B cell (primary cell): Measurements from ENCODE around the gene SETDB1. TPM values are rescaled to one million over a fixed set of nuclear protein-coding genes. Genes with fewer than 3 reads are reported as not detected.

Experiments used
- ATAC-seq: fragments of 200-7000 bp; cut with Tn5 transposase; one replicate; pipeline ENCODE4 v1.10.0; 2021; ENCODE audit warnings: low read depth, mild to moderate bottlenecking, moderate number of reproducible peaks, moderate library complexity
- CTCF ChIA-PET: fragments of 350-600 bp; sonication (Branson Sonifier 250); formaldehyde crosslinking; loops from one replicate; lab custom pipeline; 2021; ENCODE audit warnings: antibody characterized with exemption, inconsistent platforms; lab: Charles Lee
- POLR2A ChIA-PET: fragments of 350-600 bp; sonication (Branson Sonifier 250); formaldehyde crosslinking; loops from one replicate; lab custom pipeline; 2021; ENCODE audit warnings: antibody characterized with exemption; lab: Charles Lee
- DNase-seq: peaks from one replicate; pipeline ENCODE4 v3.0.0; 2013
- H2AFZ ChIP-seq: 2 replicates; pipeline ENCODE4 v1.6.1; 2012; ENCODE audit warnings: mild to moderate bottlenecking, low read depth, low read length; ENCODE audit not compliant: insufficient read depth, poor library complexity, severe bottlenecking
- H3K27ac ChIP-seq, 2 donors: 1 replicate in 1 of 2; 2 replicates in 1 of 2; pipeline ENCODE4 v1.5.1; 2012 to 2013; ENCODE audit warnings: low read length in 2 of 2, mild to moderate bottlenecking in 2 of 2, moderate library complexity in 1 of 2
- H3K27me3 ChIP-seq, 4 experiments: fragments of 200-600 bp in 1 of 4; sonication (generic) in 1 of 4; replicated peaks in 1 of 4; 1 replicate in 2 of 4; 2 replicates in 2 of 4; pipeline versions ENCODE4 v1.6.1 to v1.7.0; 2013 to 2016; ENCODE audit warnings: low read length in 3 of 4, mild to moderate bottlenecking in 2 of 4, mixed read lengths in 1 of 4, moderate library complexity in 1 of 4; ENCODE audit not compliant: insufficient read depth in 4 of 4, control insufficient read depth in 3 of 4; ENCODE audit errors: control extremely low read depth in 1 of 4
- H3K36me3 ChIP-seq, 2 experiments: replicated peaks in 1 of 2; 1 replicate in 1 of 2; 2 replicates in 1 of 2; pipeline versions ENCODE4 v1.6.1 to v1.7.1; 2013; ENCODE audit warnings: low read length in 1 of 2; ENCODE audit not compliant: insufficient read depth in 2 of 2, control insufficient read depth in 1 of 2; ENCODE audit errors: control extremely low read depth in 1 of 2, extremely low read depth in 1 of 2
- H3K4me1 ChIP-seq, 2 donors: fragments of 200-600 bp in 1 of 2; sonication (generic) in 1 of 2; 1 replicate in 1 of 2; 2 replicates in 1 of 2; pipeline versions ENCODE4 v1.5.1 to v1.6.1; 2013 to 2017; ENCODE audit warnings: low read length in 2 of 2; ENCODE audit not compliant: control insufficient read depth in 2 of 2, insufficient read depth in 2 of 2
- H3K4me2 ChIP-seq: replicated peaks from 2 replicates; pipeline ENCODE3; 2012; ENCODE audit warnings: mild to moderate bottlenecking, low read depth, low read length; ENCODE audit not compliant: poor library complexity, severe bottlenecking
- H3K4me3 ChIP-seq, 5 experiments: fragments of 200-600 bp in 1 of 5; sonication (generic) in 1 of 5; 1 replicate in 3 of 5; 2 replicates in 2 of 5; pipeline versions ENCODE4 v1.5.1 to v1.7.0; 2011 to 2016; ENCODE audit warnings: low read length in 4 of 5, mild to moderate bottlenecking in 4 of 5, low read depth in 2 of 5, control low read depth in 1 of 5, moderate library complexity in 1 of 5; ENCODE audit not compliant: insufficient read depth in 1 of 5; ENCODE audit errors: control extremely low read depth in 1 of 5, extremely low read depth in 1 of 5
- H3K79me2 ChIP-seq: fragments of 200-600 bp; sonication (generic); one replicate; pipeline ENCODE4 v1.6.0; 2016; ENCODE audit warnings: low read length; ENCODE audit not compliant: control insufficient read depth, insufficient read depth
- H3K9ac ChIP-seq: fragments of 200-600 bp; sonication (generic); 2 replicates; pipeline ENCODE4 v1.6.1; 2017; ENCODE audit warnings: mild to moderate bottlenecking, low read length, moderate library complexity
- H3K9me3 ChIP-seq, 3 donors: one replicate each; pipeline versions ENCODE4 v1.6.1 to v1.7.1; 2013; ENCODE audit warnings: low read length in 2 of 3; ENCODE audit not compliant: control insufficient read depth in 2 of 3, insufficient read depth in 1 of 3; ENCODE audit errors: control extremely low read depth in 1 of 3
- H4K20me1 ChIP-seq: 2 replicates; pipeline ENCODE4 v1.6.0; 2012; ENCODE audit warnings: mild to moderate bottlenecking, low read length; ENCODE audit not compliant: insufficient read depth, control insufficient read depth, poor library complexity, severe bottlenecking
- H3K27ac Mint-ChIP-seq: one replicate; pipeline ENCODE4 v1.8.0; 2021; ENCODE audit warnings: mixed read lengths
- H3K27me3 Mint-ChIP-seq: one replicate; pipeline ENCODE4 v1.8.0; 2021; ENCODE audit warnings: mixed read lengths
- H3K4me1 Mint-ChIP-seq: one replicate; pipeline ENCODE4 v1.8.0; 2021; ENCODE audit warnings: mixed read lengths
- H3K4me3 Mint-ChIP-seq: one replicate; pipeline ENCODE4 v1.8.0; 2021; ENCODE audit warnings: mixed read lengths
- H3K9me3 Mint-ChIP-seq: one replicate; pipeline ENCODE4 v1.8.0; 2022; ENCODE audit warnings: mixed read lengths; ENCODE audit not compliant: insufficient read depth
- EZH2 ChIP-seq: IDR thresholded peaks from 2 replicates; pipeline ENCODE4 v1.6.1; 2012; ENCODE audit warnings: borderline replicate concordance, low read depth, mild to moderate bottlenecking, moderate library complexity, low read length; ENCODE audit not compliant: insufficient read depth, poor library complexity, severe bottlenecking
- WGBS: methylation state at CpG from one replicate; pipeline ENCODE4 v1.1.5; 2013; ENCODE audit warnings: missing lambda C conversion rate; ENCODE audit not compliant: insufficient coverage; 5-methylcytosine and 5-hydroxymethylcytosine counted together
- intact Hi-C: fragments of 100-400 bp; cut with micrococcal nuclease; formaldehyde crosslinking; loops from one replicate; pipeline ENCODE4 v1.10.0; 2022
- polyA plus RNA-seq: library from polyadenylated mRNA; depleted of rRNA; stranded (reverse); fragments of >200 nt; gene quantifications from 2 replicates; pipeline ENCODE4 v1.2.3, GENCODE V29; 2012
- total RNA-seq, 2 donors: library from RNA; stranded (reverse); fragments of 120-200 nt in 1 of 2; gene quantifications; 1 replicate in 1 of 2; 2 replicates in 1 of 2; pipeline versions ENCODE4 v1.2.3 to v1.2.4, GENCODE V29; 2013 to 2022
- TF ChIP-seq, protein P1 (sequence below): fragments of 200-600 bp; IDR thresholded peaks from one replicate; pipeline ENCODE4 v1.8.0; 2022; ENCODE audit warnings: antibody characterized with exemption, mild to moderate bottlenecking

Gene SETDB1
- total and polyA plus RNA-seq, 2 donors (not counting 1 experiment from before 2014, with no cell fraction given) = 57.4 to 115 TPM

DNA sequence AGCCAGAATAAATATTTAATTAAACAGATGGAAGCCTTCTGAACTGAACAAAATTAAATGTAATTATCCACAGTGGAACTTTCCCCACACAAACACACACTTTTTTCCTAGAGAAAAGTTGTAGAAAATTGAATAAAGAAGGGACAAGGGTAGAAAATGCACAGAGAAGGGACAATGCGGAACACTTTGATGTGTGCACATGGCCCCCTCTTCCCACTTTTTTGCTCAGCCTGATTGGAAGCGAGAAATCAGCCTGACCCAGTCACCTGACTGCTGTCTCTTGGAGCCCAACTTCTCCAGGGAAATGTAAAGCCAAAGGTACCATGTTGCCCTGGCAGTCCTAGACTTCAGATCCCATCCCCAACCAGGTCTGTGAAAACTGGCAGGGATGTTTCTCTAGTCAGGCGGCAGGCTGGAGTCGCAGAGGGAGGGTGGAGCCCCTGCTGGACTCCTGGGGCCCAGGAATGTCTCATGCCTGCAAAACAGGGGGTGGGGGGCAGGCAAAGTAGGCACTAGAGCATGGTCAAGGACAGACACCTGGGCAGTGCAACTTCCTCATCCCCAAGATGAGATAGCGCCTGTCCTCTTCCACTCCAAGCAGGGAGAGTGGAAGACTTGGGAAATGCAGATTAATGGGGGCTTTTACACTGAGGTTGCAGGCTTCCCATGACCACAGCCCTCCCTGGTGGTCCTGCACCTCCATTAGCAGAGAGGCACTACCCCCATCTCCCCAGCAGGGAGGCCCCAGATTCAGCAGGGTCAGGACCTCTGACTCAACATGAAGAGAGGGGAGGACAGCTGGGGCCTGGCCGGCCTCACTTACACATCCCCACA lies 45.6 kb downstream of the SETDB1 start:
- H3K4me1 ChIP-seq = peaks cover 30 to 45% of the 10 kb centered on the region in 2 donors
- H3K79me2 ChIP-seq = peaks cover 59% of the 10 kb centered on the region
- peak overlapping the region; percentile 88 for H3K4me3 Mint-ChIP-seq
- H4K20me1 ChIP-seq = peaks cover 56% of the 10 kb centered on the region
- peaks cover 0 to 21% of the 10 kb centered on the region in 2 experiments for H3K36me3 ChIP-seq
- H3K9ac ChIP-seq = no peak overlapping the region
- H3K4me2 ChIP-seq = peak overlapping the region; percentile 96
- no peak overlapping the region for H3K4me3 ChIP-seq
- H3K27me3 Mint-ChIP-seq = no peaks in the 10 kb centered on the region
- H2AFZ ChIP-seq = no peak overlapping the region
- POLR2A ChIA-PET = no interaction called here
- CTCF ChIA-PET = interaction anchor here (1.0 kb wide), 1 partner anchor 16 kb away, joined by 3 read pairs; no protein-coding TSS in a partner anchor
- no peaks in the 10 kb centered on the region for H3K27me3 ChIP-seq
- H3K9me3 Mint-ChIP-seq = no peaks in the 10 kb centered on the region
- H3K9me3 ChIP-seq = no peaks in the 10 kb centered on the region
- H3K27ac ChIP-seq = peak overlapping the region in 1 of 2 donors; percentile 82
- H3K4me1 Mint-ChIP-seq = peaks cover 44% of the 10 kb centered on the region
- DNase-seq (no peak), ATAC-seq (no peak)
- WGBS = 97% methylated on average over 4 of the region's 6 CpGs
- peak overlapping the region; percentile 88 for H3K27ac Mint-ChIP-seq
- TF ChIP-seq EZH2 = no peak
- TF ChIP-seq, protein P1, sequence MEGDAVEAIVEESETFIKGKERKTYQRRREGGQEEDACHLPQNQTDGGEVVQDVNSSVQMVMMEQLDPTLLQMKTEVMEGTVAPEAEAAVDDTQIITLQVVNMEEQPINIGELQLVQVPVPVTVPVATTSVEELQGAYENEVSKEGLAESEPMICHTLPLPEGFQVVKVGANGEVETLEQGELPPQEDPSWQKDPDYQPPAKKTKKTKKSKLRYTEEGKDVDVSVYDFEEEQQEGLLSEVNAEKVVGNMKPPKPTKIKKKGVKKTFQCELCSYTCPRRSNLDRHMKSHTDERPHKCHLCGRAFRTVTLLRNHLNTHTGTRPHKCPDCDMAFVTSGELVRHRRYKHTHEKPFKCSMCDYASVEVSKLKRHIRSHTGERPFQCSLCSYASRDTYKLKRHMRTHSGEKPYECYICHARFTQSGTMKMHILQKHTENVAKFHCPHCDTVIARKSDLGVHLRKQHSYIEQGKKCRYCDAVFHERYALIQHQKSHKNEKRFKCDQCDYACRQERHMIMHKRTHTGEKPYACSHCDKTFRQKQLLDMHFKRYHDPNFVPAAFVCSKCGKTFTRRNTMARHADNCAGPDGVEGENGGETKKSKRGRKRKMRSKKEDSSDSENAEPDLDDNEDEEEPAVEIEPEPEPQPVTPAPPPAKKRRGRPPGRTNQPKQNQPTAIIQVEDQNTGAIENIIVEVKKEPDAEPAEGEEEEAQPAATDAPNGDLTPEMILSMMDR = no peak
- intact Hi-C loops = no loop called here

GRCh38 chr1:150972417-150972940 lies 46.3 kb downstream of the SETDB1 start:
- H3K4me3 Mint-ChIP-seq = peak overlapping the region; percentile 88
- 88% methylated on average over 2 of the region's 4 CpGs for WGBS
- CTCF ChIA-PET = interaction anchor here (1.0 to 1.5 kb wide), 2 partner anchors 17 to 51 kb away, joined by 3 to 5 read pairs; no protein-coding TSS in a partner anchor

More at GRCh38 chr1:150972417-150972940, 46.3 kb downstream of the SETDB1 start:
- no peak for DNase-seq
- no peaks in the 10 kb centered on the region for H3K9me3 Mint-ChIP-seq
- H3K27ac Mint-ChIP-seq = peak overlapping the region; percentile 88
- Histone ChIP-seq H2AFZ (no peak overlapping the region), H3K9ac (peak overlapping the region; percentile 1), H3K4me2 (peak overlapping the region; percentile 96), H4K20me1 (peaks cover 52% of the 10 kb centered on the region), H3K36me3 (peaks cover 0 to 14% of the 10 kb centered on the region in 2 experiments), H3K4me1 (peaks cover 37 to 52% of the 10 kb centered on the region in 2 donors), H3K27ac (peak overlapping the region in 1 of 2 donors; percentile 82), H3K79me2 (peaks cover 59% of the 10 kb centered on the region), H3K27me3 (no peaks in the 10 kb centered on the region), H3K9me3 (no peaks in the 10 kb centered on the region), H3K4me3 (no peak overlapping the region)
- ATAC-seq = no peak
- POLR2A ChIA-PET = no interaction called here
- H3K4me1 Mint-ChIP-seq = peaks cover 50% of the 10 kb centered on the region
- H3K27me3 Mint-ChIP-seq = no peaks in the 10 kb centered on the region
- intact Hi-C loops = no loop called here
- TF ChIP-seq EZH2 = no peak
- TF ChIP-seq, protein P1 = no peak
